C4-2B (cell line): ENCODE data around the gene SNU13.
"Not testable (repeated sequence)": the region's sequence is repeated elsewhere in the genome, so short reads cannot be mapped to it uniquely, and the experiment has no call there.

Experiments
- H3K27ac ChIP-seq: fragments of 450-650 bp; 2 replicates; pipeline ENCODE4 v1.5.1; 2017
- ZFX ChIP-seq: fragments of 450-650 bp; IDR thresholded peaks from 2 replicates; pipeline ENCODE4 v1.6.1; 2017
- TF ChIP-seq, protein P1 (sequence below): fragments of 450-650 bp; conservative IDR thresholded peaks from 2 replicates; pipeline ENCODE4 v1.5.1; 2017; ENCODE audit warnings: mild to moderate bottlenecking

SNU13 gene

DNA sequence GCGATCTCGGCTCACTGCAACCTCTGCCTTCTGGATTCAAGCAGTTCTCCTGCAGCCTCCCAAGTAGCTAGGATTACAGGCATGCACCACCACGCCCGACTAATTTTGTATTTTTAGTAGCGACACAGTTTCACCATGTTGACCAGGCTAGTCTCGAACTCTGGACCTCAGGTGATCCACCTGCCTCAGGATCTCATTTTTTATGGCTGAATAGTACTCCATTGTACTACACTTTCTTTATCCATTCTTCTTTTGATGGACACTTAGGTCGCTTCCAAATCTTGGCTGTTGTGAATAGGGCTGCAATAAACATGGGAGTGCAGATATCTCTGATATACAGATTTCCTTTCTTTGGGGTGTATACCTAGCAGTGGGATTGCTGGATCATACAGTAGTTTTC, 46.8 kb downstream of the SNU13 start:
- no peak overlapping the region for H3K27ac ChIP-seq
- TF ChIP-seq ZFX, result no peak
- TF ChIP-seq, protein P1, sequence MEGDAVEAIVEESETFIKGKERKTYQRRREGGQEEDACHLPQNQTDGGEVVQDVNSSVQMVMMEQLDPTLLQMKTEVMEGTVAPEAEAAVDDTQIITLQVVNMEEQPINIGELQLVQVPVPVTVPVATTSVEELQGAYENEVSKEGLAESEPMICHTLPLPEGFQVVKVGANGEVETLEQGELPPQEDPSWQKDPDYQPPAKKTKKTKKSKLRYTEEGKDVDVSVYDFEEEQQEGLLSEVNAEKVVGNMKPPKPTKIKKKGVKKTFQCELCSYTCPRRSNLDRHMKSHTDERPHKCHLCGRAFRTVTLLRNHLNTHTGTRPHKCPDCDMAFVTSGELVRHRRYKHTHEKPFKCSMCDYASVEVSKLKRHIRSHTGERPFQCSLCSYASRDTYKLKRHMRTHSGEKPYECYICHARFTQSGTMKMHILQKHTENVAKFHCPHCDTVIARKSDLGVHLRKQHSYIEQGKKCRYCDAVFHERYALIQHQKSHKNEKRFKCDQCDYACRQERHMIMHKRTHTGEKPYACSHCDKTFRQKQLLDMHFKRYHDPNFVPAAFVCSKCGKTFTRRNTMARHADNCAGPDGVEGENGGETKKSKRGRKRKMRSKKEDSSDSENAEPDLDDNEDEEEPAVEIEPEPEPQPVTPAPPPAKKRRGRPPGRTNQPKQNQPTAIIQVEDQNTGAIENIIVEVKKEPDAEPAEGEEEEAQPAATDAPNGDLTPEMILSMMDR, result no peak

- TF ChIP-seq, protein P1, result no peak
- no peak for TF ChIP-seq ZFX
- H3K27ac ChIP-seq, result no peak overlapping the region
Measured at GRCh38 chr22:41638748-41639147, 49.9 kb downstream of the SNU13 start.

- TF ChIP-seq, protein P1, result no peak
- TF ChIP-seq ZFX, result no peak
- no peak overlapping the region for H3K27ac ChIP-seq
Measured at GRCh38 chr22:41638124-41638523, 50.5 kb downstream of the SNU13 start.

GRCh38 chr22:41637623-41638022, 51.0 kb downstream of the SNU13 start:
- not testable (repeated sequence) for H3K27ac ChIP-seq

GRCh38 chr22:41636467-41636866, 52.2 kb downstream of the SNU13 start:
- H3K27ac ChIP-seq, result no peak overlapping the region
- no peak for TF ChIP-seq ZFX
- TF ChIP-seq, protein P1, result no peak

GRCh38 chr22:41634610-41635009, 54.1 kb downstream of the SNU13 start:
- H3K27ac ChIP-seq, result not testable (repeated sequence)

GRCh38 chr22:41631615-41632014, 57.1 kb downstream of the SNU13 start:
- not testable (repeated sequence) for H3K27ac ChIP-seq

GRCh38 chr22:41631115-41631514, 57.6 kb downstream of the SNU13 start:
- H3K27ac ChIP-seq, result not testable (repeated sequence)

DNA sequence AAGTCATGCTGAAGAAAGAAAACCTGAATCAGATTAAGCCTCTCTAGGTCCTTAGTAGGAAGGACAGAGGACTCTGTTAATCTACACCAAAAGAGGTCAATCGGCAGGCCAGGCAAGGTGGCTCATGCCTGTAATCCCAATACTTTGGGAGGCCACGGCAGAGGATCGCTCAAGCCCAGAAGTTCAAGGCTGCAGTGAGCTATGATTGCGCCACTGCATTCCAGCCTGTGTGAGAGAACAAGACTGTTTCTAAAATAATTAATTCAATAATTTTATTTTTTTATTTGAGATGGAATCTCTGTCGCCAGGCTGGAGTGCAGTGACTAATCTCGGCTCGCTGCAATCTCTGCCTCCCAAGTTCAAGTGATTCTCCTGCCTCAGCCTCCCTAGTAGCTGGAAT, 63.1 kb downstream of the SNU13 start:
- TF ChIP-seq, protein P1, result no peak
- TF ChIP-seq ZFX, result no peak
- H3K27ac ChIP-seq, result no peak overlapping the region
